HG03139 (cell line): Measurements from ENCODE around the gene YAE1.
"Not testable (repeated sequence)": the region's sequence is repeated elsewhere in the genome, so short reads cannot be mapped to it uniquely, and the experiment has no call there.

ENCODE experiments used
- ATAC-seq: cut with Tn5 transposase; IDR thresholded peaks from one replicate; pipeline ENCODE4 v1.9.1; 2021; ENCODE audit not compliant: unreplicated experiment

Gene YAE1, protein sequence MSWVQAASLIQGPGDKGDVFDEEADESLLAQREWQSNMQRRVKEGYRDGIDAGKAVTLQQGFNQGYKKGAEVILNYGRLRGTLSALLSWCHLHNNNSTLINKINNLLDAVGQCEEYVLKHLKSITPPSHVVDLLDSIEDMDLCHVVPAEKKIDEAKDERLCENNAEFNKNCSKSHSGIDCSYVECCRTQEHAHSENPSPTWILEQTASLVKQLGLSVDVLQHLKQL

GRCh38 chr7:39566023-39566921 is at the start of gene YAE1:
Gene YAE1, plus strand, starts transcription at chr7:39566404. Its CDS starts 15 bp downstream, at chr7:39566419.
- ATAC-seq, result peak; percentile 99

GRCh38 chr7:39516498-39516897 is 49.7 kb upstream of the YAE1 start:
- no peak for ATAC-seq

GRCh38 chr7:39517240-39517639 is 49.0 kb upstream of the YAE1 start:
- no peak for ATAC-seq

DNA sequence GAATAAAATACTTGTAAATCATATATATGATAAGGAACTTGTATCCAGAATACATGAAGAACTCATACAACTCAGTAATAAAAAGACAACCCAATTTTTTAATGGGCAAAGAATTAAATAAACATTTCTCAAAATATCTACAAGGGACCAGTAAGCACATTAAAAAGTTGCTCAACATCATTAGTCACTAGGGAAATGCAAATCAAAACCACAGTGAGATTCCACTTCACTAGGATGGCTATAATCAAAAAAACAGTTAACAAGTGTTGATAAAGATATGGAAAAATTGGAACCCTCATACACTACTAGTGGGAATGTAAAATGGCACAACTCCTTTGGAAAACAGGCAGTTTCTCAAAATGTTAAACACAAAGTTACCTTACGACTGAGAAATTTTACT is 40.3 kb upstream of the YAE1 start:
- ATAC-seq, result no peak

GRCh38 chr7:39526666-39527065 is 39.5 kb upstream of the YAE1 start:
- no peak for ATAC-seq

GRCh38 chr7:39527296-39527695 is 38.9 kb upstream of the YAE1 start:
- ATAC-seq, result no peak

DNA sequence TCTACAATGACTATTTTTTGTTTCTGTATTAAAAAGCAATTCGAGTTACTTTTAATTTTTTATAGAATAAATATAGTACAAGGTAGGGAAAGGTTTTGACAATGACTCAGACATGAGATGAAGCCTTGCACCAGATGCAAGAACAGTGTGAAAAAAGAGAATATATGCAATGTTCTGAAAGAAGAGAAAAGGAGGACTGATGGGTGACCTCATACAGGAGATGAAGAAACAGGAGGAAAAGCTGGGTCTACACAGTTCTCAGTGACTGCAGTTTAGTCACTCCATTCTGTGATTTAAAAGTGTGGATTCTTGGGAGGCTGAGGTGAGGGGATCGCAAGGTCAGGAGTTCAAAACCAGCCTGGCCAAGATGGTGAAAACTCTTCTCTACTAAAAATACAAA is 38.3 kb upstream of the YAE1 start:
- no peak for ATAC-seq

DNA sequence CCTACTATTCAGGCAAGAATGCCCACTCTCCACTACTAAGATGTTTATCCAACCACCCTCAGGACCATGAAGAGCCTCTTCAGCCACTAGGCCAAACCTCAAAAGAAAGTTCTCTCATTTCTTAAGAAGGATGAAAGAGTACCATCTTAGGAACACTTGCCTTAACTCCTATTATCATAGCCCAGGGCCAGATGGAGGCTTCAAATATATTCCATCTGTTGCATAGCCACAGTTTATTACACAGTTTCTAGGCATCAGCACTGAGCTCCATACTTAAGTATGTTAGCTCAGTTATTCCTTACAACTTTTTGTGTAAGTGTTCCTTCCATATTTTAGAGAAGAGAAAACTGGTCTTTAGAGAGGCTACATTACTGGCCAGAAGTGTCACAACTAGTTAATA is 37.4 kb upstream of the YAE1 start:
- ATAC-seq, result no peak

GRCh38 chr7:39529582-39529981 is 36.6 kb upstream of the YAE1 start:
- no peak for ATAC-seq

DNA sequence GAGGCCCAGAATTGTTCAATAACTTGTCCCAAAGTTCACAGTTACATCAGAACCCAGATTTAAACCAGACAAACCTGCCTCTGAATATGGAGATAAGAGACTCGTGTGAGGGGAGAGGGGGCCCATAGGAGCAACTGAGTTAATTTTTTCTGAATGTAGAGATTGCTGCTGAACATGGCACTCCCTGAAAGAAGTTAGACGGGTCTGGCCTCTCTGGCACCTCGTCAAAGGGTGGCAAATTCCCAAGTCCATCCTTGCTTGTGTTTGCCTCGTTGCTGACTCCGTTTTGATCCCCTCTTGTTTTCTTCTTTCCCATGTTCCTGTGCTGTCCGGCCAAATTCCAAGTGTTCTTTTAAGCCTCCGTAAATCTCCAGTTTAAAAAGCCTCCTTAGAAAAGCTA is 35.2 kb upstream of the YAE1 start:
- no peak for ATAC-seq

DNA sequence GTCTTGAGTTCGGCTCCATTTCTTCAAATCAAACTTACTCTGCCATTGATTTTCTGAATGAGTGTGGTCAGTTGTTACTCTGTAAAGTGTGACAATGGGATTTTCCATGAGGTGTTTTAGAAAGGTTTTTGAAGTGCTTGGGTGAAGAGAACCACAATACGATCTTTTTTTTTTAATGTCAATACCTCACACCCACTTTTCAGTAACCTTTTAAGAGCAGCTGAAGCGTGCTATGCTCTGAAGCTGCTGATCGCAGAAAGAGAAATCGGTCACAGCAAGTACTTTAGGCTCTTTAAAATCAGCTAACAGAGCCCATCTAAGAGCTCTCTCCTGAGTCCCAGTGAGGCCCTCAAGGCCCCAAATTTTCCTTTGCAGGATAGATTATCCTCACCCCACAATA is 34.4 kb upstream of the YAE1 start:
- ATAC-seq, result no peak

- no peak for ATAC-seq
These were observed 33.4 kb upstream of the YAE1 start for GRCh38 chr7:39532832-39533231.

DNA sequence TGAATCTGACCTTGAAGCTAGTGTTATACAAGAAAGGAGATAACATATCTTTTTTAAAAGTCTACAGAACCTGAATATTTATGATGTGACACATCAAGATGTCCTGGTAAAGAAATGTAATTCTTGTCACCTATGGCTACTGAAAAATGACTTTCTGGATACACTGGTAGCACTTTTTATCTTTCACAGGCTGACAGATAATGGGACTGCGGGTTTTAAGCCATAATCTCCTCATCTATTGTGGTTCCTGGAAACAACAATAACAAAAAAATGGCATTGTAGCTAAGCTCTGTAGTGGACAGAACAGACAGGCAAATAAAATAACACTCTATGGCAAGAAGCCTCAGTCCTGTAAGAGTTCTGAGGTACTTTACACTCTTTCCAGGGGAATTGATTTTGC is 31.6 kb upstream of the YAE1 start:
- ATAC-seq, result no peak

DNA sequence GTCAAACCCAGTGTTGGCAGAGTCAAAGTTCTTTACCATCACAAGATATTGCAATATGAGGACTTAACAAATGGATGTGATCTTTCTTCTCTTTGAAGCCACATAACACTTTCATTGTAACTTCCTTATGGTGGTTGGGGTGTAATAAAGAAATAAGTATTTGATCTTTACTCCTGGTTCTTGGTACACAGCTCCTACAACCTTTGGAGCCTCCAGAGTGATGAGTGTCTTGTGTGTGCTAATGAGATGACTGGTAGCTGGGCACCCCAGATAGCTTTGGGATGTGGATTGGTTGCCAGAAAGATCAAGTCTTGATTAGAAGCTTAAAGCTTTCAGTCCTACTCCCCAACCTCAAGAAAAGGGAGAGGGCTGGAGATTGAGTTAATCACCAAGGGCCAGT is 31.1 kb upstream of the YAE1 start:
- ATAC-seq, result no peak

DNA sequence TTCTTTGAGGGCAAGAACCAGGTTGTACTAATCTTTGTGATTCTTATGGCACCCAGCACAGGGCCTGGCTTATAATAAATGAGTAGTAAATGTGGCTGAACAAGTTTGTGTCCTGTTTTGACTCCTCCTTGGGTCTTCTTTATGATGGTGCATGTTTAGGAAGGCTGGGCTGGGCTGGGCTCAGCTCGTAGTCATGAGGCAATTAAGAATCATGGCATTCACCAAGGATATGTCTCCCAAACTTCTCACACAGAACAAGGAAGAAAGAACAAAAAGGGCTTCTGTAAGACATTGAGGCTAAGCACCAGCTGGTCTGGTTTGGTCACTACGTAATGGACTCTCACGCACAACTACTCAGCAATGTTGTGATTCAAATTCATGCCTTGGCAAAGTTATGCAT is 30.5 kb upstream of the YAE1 start:
- no peak for ATAC-seq

DNA sequence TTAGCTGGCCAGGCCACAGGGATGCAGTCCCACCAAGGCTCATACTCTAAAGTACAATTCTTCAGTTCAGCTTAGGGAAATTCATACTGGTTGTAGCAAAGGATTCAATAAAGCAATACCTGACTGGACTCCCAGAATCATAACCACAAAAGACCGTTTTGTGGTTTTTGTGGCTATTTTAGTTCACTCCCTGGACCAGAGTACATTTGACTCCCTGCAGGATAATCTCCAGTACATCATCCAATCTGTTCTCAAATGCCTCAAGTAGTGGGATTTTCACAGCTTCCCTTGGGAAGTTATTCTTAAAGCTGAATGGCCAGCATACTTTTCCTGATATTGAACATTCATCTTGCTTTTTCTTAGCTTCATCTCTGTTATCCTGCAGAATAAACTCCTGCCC is 29.3 kb upstream of the YAE1 start:
- no peak for ATAC-seq

GRCh38 chr7:39539816-39540215 is 26.4 kb upstream of the YAE1 start:
- no peak for ATAC-seq

GRCh38 chr7:39540320-39540719 is 25.9 kb upstream of the YAE1 start:
- ATAC-seq, result no peak

DNA sequence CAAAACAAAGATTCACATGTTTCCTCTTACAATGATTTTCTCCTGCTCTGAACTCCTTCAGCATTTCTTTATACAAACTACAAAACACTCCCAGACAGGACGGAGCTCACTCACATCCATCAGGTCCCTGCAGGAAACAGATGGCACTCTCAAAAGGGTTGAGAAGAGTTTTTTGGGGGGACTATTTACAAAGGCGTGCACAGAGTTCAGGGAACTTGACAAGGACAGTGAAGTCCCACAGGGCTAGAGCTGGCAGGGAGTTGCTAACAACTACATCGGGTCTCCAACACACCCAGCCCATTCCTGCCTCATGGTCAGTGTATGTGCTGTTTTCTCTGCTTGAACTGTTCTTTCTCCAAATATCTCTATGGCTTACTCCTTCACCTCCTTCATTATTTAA is 24.7 kb upstream of the YAE1 start:
- ATAC-seq, result no peak

- ATAC-seq, result not testable (repeated sequence)
These were observed 21.4 kb upstream of the YAE1 start for GRCh38 chr7:39544774-39545173.

GRCh38 chr7:39547336-39547735 is 18.9 kb upstream of the YAE1 start:
- ATAC-seq, result no peak

- ATAC-seq, result no peak
These were observed 15.8 kb upstream of the YAE1 start for GRCh38 chr7:39550411-39550810.

DNA sequence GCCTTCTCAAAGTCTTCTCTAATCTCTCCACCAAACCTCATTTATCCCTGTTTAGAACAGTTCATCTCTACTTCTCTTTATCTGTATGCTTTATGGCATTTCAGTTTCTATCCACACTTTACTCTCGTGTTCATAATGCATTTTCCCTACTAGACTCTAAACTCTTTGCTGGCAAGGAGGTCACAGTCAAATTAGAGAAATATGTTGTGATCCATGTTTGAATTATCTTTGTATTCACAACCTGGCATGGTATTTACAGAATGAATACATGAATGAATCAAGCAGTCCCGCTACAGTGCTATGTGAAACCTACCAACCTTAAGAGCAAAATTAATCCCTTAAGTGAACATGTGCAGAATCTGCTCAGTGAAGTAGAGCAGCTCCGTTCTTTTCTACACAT is 12.8 kb upstream of the YAE1 start:
- no peak for ATAC-seq
